HepG2 (cell line): ENCODE measurements around the gene TMBIM6. TPM values are rescaled to one million over a fixed set of nuclear protein-coding genes. Genes with fewer than 3 reads are reported as not detected.
A peak's percentile ranks its signal among the peaks of the same experiment; 100 is the strongest.
"Not testable (repeated sequence)": the region's sequence is repeated elsewhere in the genome, so short reads cannot be mapped to it uniquely, and the experiment has no call there.

Experiments used
- ATAC-seq: fragments of 200-7000 bp; cut with Tn5 transposase; 3 replicates; pipeline ENCODE4 v1.9.1; 2020; ENCODE audit warnings: mild to moderate bottlenecking, moderate library complexity
- BruUV-seq: library from RNA; stranded (reverse); fragments of 400-500 nt; replicated peaks from 2 replicates; lab custom pipeline; 2021; lab: Mats Ljungman, UMichigan
- CTCF ChIA-PET: fragments of 300-600 bp; formaldehyde crosslinking; extraction: SDS; loops from one replicate; lab custom pipeline; 2021; ENCODE audit warnings: low total read pairs, inconsistent platforms, low intra/inter-chr PET ratio; lab: Yijun Ruan, JAX
- POLR2A ChIA-PET: fragments of 350-600 bp; sonication (Branson Sonifier 250); formaldehyde crosslinking; loops from one replicate; lab custom pipeline; 2020; ENCODE audit warnings: antibody characterized with exemption, inconsistent platforms; lab: Yijun Ruan, JAX
- DNase-seq: peaks from one replicate; pipeline ENCODE4 v3.0.0-alpha.2; 2015; ENCODE audit warnings: low spot score
- FAIRE-seq: peaks from 3 replicates; lab custom pipeline; 2011; peaks lifted over from hg19 to GRCh38; lab: Jason Lieb, UNC
- H2AFZ ChIP-seq: one replicate; pipeline ENCODE4 v1.6.1; 2011; ENCODE audit warnings: low read length, inconsistent platforms
- H3K27ac ChIP-seq: fragments of 300-600 bp; 3 replicates; pipeline ENCODE4 v1.8.0; 2011; ENCODE audit warnings: mixed run types, mild to moderate bottlenecking, mixed read lengths, low read length, inconsistent platforms; ENCODE audit not compliant: insufficient read depth; ENCODE audit errors: extremely low read length
- H3K27me3 ChIP-seq, 2 experiments: fragments of 200-600 bp in 1 of 2; 2 replicates in 1 of 2; 3 replicates in 1 of 2; pipeline versions ENCODE4 v1.6.0 to v1.8.0; 2011; ENCODE audit warnings: low read length in 2 of 2, mild to moderate bottlenecking in 2 of 2, moderate library complexity in 2 of 2, inconsistent platforms in 1 of 2; ENCODE audit not compliant: insufficient read depth in 2 of 2, control insufficient read depth in 1 of 2
- H3K36me3 ChIP-seq, 2 experiments: fragments of 200-600 bp in 1 of 2; replicated peaks in 1 of 2; 2 replicates in 1 of 2; 3 replicates in 1 of 2; pipeline versions ENCODE4 v1.5.1 to v1.8.0; 2011; ENCODE audit warnings: low read length in 2 of 2, inconsistent platforms in 1 of 2; ENCODE audit not compliant: insufficient read depth in 2 of 2, control insufficient read depth in 1 of 2
- H3K4me1 ChIP-seq: 2 replicates; pipeline ENCODE4 v1.5.1; 2012; ENCODE audit warnings: low read length, inconsistent platforms; ENCODE audit not compliant: insufficient read depth
- H3K4me2 ChIP-seq: 2 replicates; pipeline ENCODE4 v1.6.0; 2011; ENCODE audit warnings: low read depth, low read length, inconsistent platforms
- H3K4me3 ChIP-seq, 3 experiments: fragments of 200-600 bp in 1 of 3; sonication (generic), shearing (Covaris generic) in 1 of 3; replicated peaks in 1 of 3; 2 replicates each; pipeline ENCODE4 v1.5.1; 2011 to 2016; ENCODE audit warnings: low read length in 3 of 3, inconsistent platforms in 2 of 3, low read depth in 2 of 3, mild to moderate bottlenecking in 2 of 3, control low read depth in 1 of 3, mixed read lengths in 1 of 3; ENCODE audit not compliant: insufficient read depth in 1 of 3
- H3K79me2 ChIP-seq: one replicate; pipeline ENCODE4 v1.6.1; 2011; ENCODE audit warnings: low read length, inconsistent platforms; ENCODE audit not compliant: insufficient read depth
- H3K9ac ChIP-seq: 2 replicates; pipeline ENCODE4 v1.6.0; 2011; ENCODE audit warnings: mild to moderate bottlenecking, low read depth, low read length, inconsistent platforms; ENCODE audit not compliant: insufficient read depth
- H3K9me3 ChIP-seq: 2 replicates; pipeline ENCODE4 v1.5.1; 2012; ENCODE audit warnings: mild to moderate bottlenecking, low read length
- H4K20me1 ChIP-seq: 2 replicates; pipeline ENCODE4 v1.6.0; 2011; ENCODE audit warnings: inconsistent platforms, mild to moderate bottlenecking, low read length, moderate library complexity; ENCODE audit not compliant: insufficient read depth
- ATF7 ChIP-seq, 2 experiments: fragments of 450-650 bp in 1 of 2; sonication (generic) in 1 of 2; formaldehyde crosslinking in 1 of 2; IDR thresholded peaks; 2 replicates each; pipeline versions ENCODE4 v1.4.0 to v1.6.1; 2016 to 2020; ENCODE audit warnings: antibody characterized with exemption in 1 of 2, mild to moderate bottlenecking in 1 of 2, missing genetic modification reagents in 1 of 2
- CEBPB ChIP-seq: IDR thresholded peaks from 2 replicates; pipeline ENCODE4 v1.6.1; 2011; ENCODE audit warnings: low read depth, low read length, improper control_type of control experiment, borderline replicate concordance
- CTCF ChIP-seq: sonication (generic); formaldehyde crosslinking; IDR thresholded peaks from 2 replicates; pipeline ENCODE4 v1.5.0; 2020; ENCODE audit warnings: mild to moderate bottlenecking, missing genetic modification reagents, moderate library complexity
- NR2C2 ChIP-seq: sonication (generic); formaldehyde crosslinking; IDR thresholded peaks from 2 replicates; pipeline ENCODE4 v1.4.0; 2020; ENCODE audit warnings: missing genetic modification reagents, mild to moderate bottlenecking, moderate library complexity, borderline replicate concordance
- SOX6 ChIP-seq, 2 experiments: fragments of 450-650 bp in 1 of 2; sonication (generic) in 1 of 2; formaldehyde crosslinking in 1 of 2; IDR thresholded peaks; 2 replicates each; pipeline versions ENCODE4 v1.4.0 to v1.6.1; 2017 to 2020; ENCODE audit warnings: antibody characterized with exemption in 1 of 2, mild to moderate bottlenecking in 1 of 2, missing genetic modification reagents in 1 of 2
- ZNF557 ChIP-seq: sonication (generic); formaldehyde crosslinking; IDR thresholded peaks from 2 replicates; pipeline ENCODE4 v1.4.0; 2020; ENCODE audit warnings: missing genetic modification reagents
- WGBS: methylation state at CpG from one replicate; pipeline ENCODE4 v1.1.6; 2017; ENCODE audit warnings: low lambda C conversion rate; 5-methylcytosine and 5-hydroxymethylcytosine counted together
- in situ Hi-C: cut with HindIII; loops from 2 replicates; pipeline ENCODE4 v1.10.0; 2017; ENCODE audit warnings: low pct_unique_long_range_greater_than_20kb; ENCODE audit not compliant: extremely low pct_ligation_motif_present
- intact Hi-C: fragments of 100-400 bp; cut with micrococcal nuclease; formaldehyde crosslinking; loops from one replicate; pipeline ENCODE4 v1.10.0; 2022; ENCODE audit not compliant: unreplicated experiment
- polyA plus RNA-seq, 8 experiments: library from polyadenylated mRNA; depleted of rRNA in 3 of 8; stranded (reverse) in 7 of 8; unstranded in 1 of 8; fragments of >200 nt; fragmentation: Illumina TruSeq in 4 of 8; extraction: Trizol in 4 of 8; gene quantifications; 2 replicates each; pipeline versions ENCODE4 v1.2.1 to v1.2.3, GENCODE V29; 2011 to 2016; ENCODE audit warnings: low read depth in 4 of 8, missing spikeins in 1 of 8, mixed read lengths in 1 of 8; ENCODE audit not compliant: insufficient read depth in 1 of 8
- total RNA-seq, 5 experiments: library from RNA; depleted of rRNA; stranded (reverse); fragments of >200 nt; fragmentation: Illumina TruSeq; extraction: Trizol; gene quantifications; 2 replicates each; pipeline ENCODE4 v1.2.3, GENCODE V29; 2016; ENCODE audit warnings: low read depth in 1 of 5

TMBIM6 gene
- total and polyA plus RNA-seq, 2 of the 13 experiments (the other 11 are each of a cell fraction or from before 2014, with no cell fraction given): 412 to 468 TPM

- POLR2A ChIA-PET: no interaction called here
- no peak overlapping the region for H3K4me2 ChIP-seq
- in situ Hi-C loops: no loop called here
These were observed 10.7 kb upstream of the TMBIM6 start for GRCh38 chr12:49730568-49731101.

GRCh38 chr12:49733219-49734017, 7.9 kb upstream of the TMBIM6 start:
- peak overlapping the region; percentile 63 for H3K4me2 ChIP-seq
- no TSS peak for BruUV-seq
- no peak overlapping the region for H3K4me3 ChIP-seq
- no peaks in the 10 kb centered on the region for H4K20me1 ChIP-seq
- WGBS: 46% methylated on average over 10 of the region's 10 CpGs
- intact Hi-C loops: no loop called here
- H2AFZ ChIP-seq: no peak overlapping the region
- H3K27ac ChIP-seq: peak overlapping the region; percentile 8
- CTCF ChIA-PET: no interaction called here
- DNase-seq (peak; percentile 39), FAIRE-seq (no peak), ATAC-seq (peak; percentile 64)
- H3K4me1 ChIP-seq: peaks cover 14% of the 10 kb centered on the region
- POLR2A ChIA-PET: no interaction called here
- H3K79me2 ChIP-seq: no peaks in the 10 kb centered on the region
- TF ChIP-seq ZNF557 (CRISPR knock-in tag) (no peak), CTCF (CRISPR knock-in tag) (peak; percentile 47), ATF7 (IDR thresholded peaks at IDR 0.05) (peak; percentile 58; the same call in 1 of the 2 replicates), ATF7 (CRISPR knock-in tag; IDR thresholded peaks at IDR 0.05) (no peak)
- no peaks in the 10 kb centered on the region for H3K27me3 ChIP-seq
- in situ Hi-C loops: no loop called here
- H3K9me3 ChIP-seq: no peaks in the 10 kb centered on the region
- H3K36me3 ChIP-seq: no peaks in the 10 kb centered on the region
- 0 out of 2 replicates have a peak overlapping the region, but pooled peaks have one; percentile 14 for H3K9ac ChIP-seq

More at GRCh38 chr12:49730568-49731101, 10.7 kb upstream of the TMBIM6 start:
- FAIRE-seq (no peak), ATAC-seq (no peak), DNase-seq (no peak)
- TF ChIP-seq NR2C2 (CRISPR knock-in tag) (no peak), SOX6 (IDR thresholded peaks at IDR 0.05) (no peak), SOX6 (CRISPR knock-in tag; IDR thresholded peaks at IDR 0.05) (no peak), CEBPB (peak; percentile 61; the same call in 1 of the 2 replicates)
- Histone ChIP-seq H3K4me3 (no peak overlapping the region), H3K9me3 (no peaks in the 10 kb centered on the region), H3K9ac (no peak overlapping the region), H3K36me3 (no peaks in the 10 kb centered on the region), H2AFZ (no peak overlapping the region), H4K20me1 (no peaks in the 10 kb centered on the region), H3K27me3 (no peaks in the 10 kb centered on the region), H3K4me1 (peaks cover 14% of the 10 kb centered on the region), H3K79me2 (no peaks in the 10 kb centered on the region), H3K27ac (no peak overlapping the region)
- no TSS peak for BruUV-seq
- WGBS: 63% methylated on average over 3 of the region's 3 CpGs
- intact Hi-C loops: no loop called here
- CTCF ChIA-PET: no interaction called here

DNA sequence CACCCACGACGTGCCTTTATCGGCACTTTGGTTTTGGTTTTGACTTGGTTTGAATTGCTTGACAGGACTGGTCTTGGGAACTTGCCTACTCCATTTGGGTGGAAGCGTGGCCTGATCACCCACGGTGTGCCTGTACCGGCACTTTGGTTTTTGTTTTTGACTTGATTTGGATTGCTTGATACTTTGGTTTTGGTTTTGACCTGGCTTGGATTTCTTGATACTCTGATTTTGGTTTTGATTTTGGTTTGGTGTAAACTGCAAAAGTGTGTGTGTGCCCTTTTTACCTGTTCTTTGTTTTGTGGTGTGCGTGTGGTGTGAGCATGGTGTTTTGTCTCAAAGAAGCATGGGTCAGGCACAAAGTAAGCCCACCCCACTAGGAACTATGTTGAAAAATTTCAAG, 6.5 kb upstream of the TMBIM6 start:
- H3K4me3 ChIP-seq, BruUV-seq, POLR2A ChIA-PET, ATAC-seq, H3K27me3 ChIP-seq, in situ Hi-C loops, H3K9ac ChIP-seq, H3K9me3 ChIP-seq, H3K79me2 ChIP-seq, H2AFZ ChIP-seq, H4K20me1 ChIP-seq, H3K27ac ChIP-seq, H3K36me3 ChIP-seq, intact Hi-C loops, H3K4me2 ChIP-seq, CTCF ChIA-PET, FAIRE-seq, DNase-seq: not testable (repeated sequence)
- peaks cover 14% of the 10 kb centered on the region for H3K4me1 ChIP-seq
- 98% methylated on average over 7 of the region's 7 CpGs for WGBS
